GM18951 (cell line): ENCODE measurements around the gene LAMA2.

Experiments
- POLR2A ChIP-seq: IDR thresholded peaks from 4 replicates; pipeline ENCODE4 v1.6.1; 2011; ENCODE audit warnings: mild to moderate bottlenecking; ENCODE audit not compliant: insufficient read length, insufficient read depth; ENCODE audit errors: extremely low read depth
- in situ Hi-C: fragments of 300-500 bp; cut with MboI; formaldehyde crosslinking; loops from one replicate; pipeline ENCODE4 v1.12.0; 2022; ENCODE audit warnings: low sequenced_read_pairs, mixed read lengths, inconsistent platforms; ENCODE audit not compliant: unreplicated experiment

LAMA2 gene

DNA sequence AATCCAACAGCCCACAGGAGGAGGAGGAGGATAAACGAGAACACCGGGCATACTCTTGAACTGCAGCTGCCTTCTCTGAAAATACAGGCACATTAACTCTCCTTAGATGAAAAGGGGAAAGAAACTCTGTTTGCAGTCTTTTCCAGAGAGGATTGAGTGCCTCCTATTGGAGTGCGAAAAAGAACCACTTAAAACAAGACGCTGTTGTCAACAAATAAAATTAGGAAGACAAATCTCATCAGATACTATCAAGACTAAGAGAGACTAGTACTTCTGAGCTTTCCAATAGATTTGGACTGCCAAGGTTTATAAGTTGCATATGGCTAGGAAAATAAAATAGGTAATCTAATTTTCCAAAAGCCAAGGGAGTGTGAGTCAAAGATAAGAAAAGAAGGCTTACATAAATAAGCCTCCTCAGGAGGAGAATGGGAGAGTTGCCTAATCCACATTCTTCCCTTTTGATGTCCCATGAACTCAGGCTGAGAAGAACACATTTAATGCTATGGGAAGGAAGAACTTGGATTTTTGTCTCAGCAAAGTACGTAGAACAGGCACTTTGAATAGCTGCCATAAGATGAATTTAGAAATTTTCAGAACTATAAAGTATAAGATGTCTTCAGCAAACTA, 672.4 kb downstream of the LAMA2 start:
- no peak for TF ChIP-seq POLR2A
- in situ Hi-C loops: no loop called here

DNA sequence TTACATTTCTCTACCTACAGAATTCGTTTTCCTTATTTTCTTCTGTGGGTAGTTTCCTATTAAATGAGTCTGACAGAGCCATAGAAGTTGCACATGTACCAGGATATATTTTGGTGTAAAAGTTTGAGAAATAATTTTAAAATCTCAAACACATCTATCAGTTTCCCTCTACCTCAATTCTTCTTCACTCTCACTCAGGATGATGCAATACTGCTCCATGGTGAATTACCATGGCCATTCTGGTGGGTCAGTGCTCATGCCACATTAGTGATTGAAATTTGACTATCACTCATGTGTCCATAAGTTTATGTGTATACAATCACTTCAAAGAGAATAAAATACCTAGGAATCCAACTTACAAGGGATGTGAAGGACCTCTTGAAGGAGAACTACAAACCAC, 675.3 kb downstream of the LAMA2 start:
- in situ Hi-C loops: no loop called here
- TF ChIP-seq POLR2A: no peak

DNA sequence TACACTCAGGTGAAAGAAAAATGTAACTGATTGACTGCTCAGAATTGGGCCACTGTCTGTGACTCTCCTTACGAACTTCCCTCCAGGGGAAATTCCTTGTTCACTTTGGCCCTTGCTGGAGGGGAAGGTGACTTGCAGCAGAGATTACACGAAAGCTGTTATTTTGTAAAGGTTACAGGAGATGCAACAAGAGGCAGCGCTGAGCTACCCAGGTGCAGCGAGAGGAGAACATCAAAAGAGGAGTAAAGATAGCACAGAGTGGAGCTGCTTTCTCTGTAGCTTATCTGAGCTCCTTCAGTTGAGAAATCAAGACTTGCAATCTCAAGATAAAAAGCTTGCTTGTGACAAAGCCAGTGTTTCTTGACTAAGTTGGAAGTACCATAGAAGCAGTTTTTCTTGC, 682.4 kb downstream of the LAMA2 start:
- in situ Hi-C loops: no loop called here

DNA sequence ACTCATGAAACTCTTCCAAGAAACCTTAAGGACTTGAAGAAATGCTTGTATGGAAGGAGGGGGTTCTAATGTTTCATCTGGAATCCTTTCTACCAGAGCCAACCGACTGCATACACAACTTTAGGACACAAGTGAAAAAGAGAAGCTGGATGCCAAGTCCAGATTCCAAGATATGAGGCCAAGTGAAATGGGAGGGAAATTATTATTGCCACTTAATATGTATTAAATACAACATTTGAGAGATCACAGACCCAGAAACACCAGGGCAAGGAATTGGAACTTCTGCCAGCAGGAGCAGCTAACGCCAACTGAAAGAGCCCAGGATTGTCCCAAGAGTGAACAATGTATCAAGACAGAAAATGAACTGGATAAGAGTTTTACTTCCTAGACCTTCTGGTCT, 682.9 kb downstream of the LAMA2 start:
- no peak for TF ChIP-seq POLR2A
- in situ Hi-C loops: no loop called here

More for the DNA sequence above, 682.4 kb downstream of the LAMA2 start:
- no peak for TF ChIP-seq POLR2A
